HG03469 (cell line): Measurements from ENCODE around the gene BACE2.

ENCODE experiments used
- ATAC-seq: cut with Tn5 transposase; IDR thresholded peaks from one replicate; pipeline ENCODE4 v1.9.1; 2021; ENCODE audit warnings: mild to moderate bottlenecking, moderate library complexity, moderate number of reproducible peaks; ENCODE audit not compliant: unreplicated experiment

The BACE2 gene

GRCh38 chr21:41317458-41317857 lies 149.5 kb downstream of the BACE2 start:
- ATAC-seq, result no peak

DNA sequence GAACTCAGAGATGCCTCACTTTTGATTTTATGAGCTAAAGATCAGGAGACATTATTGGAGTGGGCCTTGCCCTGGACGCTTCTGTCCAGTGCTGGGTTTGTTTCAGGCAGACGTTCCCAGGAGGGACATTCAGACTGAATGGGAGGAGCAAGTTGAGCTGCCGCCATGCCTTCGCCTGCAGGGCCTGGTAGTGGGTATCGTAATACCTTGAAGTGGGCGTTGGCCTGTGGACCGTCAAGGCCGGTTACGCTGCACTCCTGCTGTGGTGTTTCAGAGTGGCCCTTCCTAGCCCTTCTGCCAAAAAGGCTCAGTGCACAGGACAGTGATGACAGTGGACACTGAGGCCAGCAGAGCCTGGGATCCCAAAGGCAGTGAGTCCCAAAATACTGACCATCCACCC lies 150.3 kb downstream of the BACE2 start:
- no peak for ATAC-seq

GRCh38 chr21:41319273-41319672 lies 151.3 kb downstream of the BACE2 start:
- ATAC-seq, result no peak

GRCh38 chr21:41321211-41321907 lies 153.4 kb downstream of the BACE2 start:
- no peak for ATAC-seq

- no peak for ATAC-seq
These were observed 154.0 kb downstream of the BACE2 start for GRCh38 chr21:41321908-41322495.

DNA sequence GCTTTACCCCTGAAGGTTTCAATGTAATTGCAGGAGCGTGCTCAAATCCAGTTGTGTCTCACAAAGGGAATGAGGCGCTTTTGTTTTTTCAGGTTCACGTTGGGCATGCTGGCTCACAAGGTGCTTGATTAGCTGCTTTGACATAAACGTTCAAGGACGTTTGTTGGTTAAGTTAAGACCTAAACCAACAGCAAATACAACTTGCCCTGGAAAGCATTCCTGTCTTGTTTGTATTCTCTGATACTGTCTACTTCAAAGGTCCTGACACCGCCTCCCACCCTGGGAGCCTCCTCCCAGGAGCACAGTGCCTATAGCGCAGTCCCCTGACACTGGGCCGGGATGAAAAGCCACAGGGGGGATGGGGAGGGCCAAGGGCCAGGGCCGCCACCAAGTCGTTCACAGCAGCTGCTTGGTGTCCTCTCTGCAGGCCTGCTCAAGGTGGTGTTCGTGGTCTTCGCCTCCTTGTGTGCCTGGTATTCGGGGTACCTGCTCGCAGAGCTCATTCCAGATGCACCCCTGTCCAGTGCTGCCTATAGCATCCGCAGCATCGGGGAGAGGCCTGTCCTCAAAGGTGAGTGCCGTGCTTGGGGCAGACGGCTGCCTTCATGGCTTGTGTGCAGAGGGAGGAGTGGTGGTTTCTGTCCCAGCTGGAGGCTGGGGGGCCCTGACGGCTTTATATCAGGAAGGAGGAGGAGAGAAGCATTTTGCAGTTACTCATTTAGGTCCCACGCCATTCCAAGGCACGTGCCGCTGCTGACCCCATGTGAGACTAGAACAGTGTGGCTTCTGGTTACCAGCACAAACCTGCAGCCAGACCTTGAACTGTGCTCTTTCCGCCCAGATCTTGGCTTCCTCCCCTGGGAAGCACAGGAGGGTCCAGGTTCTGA lies 154.8 kb downstream of the BACE2 start:
- ATAC-seq, result no peak

DNA sequence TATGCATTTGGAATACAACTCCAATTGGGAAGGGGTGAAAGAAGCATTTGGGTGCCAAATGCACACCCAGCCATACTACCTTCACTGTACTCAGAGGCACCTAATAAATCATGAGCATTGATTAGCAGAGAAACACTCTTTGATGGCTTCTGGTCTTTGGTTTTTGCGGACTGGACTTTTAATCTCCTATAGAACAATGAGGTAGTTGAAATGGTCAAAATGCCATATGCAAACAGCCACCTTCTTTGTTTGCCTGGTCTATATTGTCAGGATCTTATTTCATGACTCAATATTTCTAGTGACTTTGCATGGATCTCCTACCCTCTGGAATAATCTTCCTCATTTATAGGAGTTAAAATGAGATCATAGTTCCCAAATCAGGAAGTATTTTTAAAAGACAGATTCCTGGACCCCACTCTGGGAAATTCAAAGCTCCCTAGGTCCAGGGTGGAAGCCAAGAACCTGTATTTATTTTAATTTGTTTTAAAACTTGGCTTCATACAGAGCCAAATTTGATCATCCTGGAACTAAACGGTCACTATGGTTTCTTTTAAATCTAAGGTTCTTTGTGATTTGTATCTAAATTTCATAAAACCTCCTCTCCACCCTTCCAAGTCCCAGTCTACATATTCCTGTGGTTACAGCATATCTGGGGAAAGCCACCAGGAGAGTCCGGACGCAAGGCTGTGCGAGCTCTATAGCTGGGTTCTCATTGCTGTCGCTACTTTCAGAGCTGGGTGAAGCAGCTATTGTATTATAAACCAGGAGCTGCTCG lies 157.4 kb downstream of the BACE2 start:
- ATAC-seq, result no peak

DNA sequence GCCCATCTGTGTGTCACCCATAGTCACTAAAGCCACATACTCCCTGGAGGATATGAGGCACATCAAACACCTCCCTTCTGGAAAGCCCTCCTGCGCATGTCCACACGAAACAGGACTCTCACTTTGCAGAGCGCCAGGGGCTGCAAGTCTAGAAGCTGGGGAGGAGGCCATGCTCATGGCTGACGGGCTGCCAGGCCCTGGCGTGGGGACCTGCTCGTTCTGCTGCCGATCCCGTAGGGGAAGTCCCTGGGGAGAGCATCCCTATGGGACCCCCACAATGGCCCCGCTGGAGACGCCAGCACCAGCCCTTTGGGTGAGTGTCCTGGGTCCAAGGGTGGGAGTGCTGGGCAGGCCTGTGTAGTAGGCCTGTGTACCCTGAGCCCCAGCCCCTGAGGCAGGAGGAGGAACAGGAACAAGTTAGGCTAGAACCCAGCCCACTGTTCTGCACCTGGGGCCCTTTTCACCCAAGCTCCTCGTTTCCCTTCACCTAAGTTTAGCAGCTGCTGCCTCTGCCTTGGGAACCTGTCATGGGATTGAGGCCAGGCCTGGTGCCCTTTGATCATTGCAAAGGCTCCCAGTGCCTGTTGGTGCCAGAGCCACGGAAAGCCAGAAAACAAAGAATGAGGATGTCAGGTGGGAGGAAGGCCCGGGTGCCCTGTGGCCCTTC lies 158.6 kb downstream of the BACE2 start:
- no peak for ATAC-seq

GRCh38 chr21:41327753-41328152 lies 159.8 kb downstream of the BACE2 start:
- no peak for ATAC-seq

GRCh38 chr21:41328660-41329607 lies 161.0 kb downstream of the BACE2 start:
- no peak for ATAC-seq
